ENCODE measurements around the gene RBP3.

DNA sequence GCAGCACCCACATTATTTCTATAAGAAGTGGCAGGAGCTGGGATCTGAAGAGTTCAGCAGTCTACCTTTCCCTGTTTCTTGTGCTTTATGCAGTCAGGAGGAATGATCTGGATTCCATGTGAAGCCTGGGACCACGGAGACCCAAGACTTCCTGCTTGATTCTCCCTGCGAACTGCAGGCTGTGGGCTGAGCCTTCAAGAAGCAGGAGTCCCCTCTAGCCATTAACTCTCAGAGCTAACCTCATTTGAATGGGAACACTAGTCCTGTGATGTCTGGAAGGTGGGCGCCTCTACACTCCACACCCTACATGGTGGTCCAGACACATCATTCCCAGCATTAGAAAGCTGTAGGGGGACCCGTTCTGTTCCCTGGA lies 874 bp upstream of the RBP3 start:
- TF ChIP-seq, protein P1, sequence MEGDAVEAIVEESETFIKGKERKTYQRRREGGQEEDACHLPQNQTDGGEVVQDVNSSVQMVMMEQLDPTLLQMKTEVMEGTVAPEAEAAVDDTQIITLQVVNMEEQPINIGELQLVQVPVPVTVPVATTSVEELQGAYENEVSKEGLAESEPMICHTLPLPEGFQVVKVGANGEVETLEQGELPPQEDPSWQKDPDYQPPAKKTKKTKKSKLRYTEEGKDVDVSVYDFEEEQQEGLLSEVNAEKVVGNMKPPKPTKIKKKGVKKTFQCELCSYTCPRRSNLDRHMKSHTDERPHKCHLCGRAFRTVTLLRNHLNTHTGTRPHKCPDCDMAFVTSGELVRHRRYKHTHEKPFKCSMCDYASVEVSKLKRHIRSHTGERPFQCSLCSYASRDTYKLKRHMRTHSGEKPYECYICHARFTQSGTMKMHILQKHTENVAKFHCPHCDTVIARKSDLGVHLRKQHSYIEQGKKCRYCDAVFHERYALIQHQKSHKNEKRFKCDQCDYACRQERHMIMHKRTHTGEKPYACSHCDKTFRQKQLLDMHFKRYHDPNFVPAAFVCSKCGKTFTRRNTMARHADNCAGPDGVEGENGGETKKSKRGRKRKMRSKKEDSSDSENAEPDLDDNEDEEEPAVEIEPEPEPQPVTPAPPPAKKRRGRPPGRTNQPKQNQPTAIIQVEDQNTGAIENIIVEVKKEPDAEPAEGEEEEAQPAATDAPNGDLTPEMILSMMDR (optimal IDR thresholded peaks at IDR 0.05 in 1 of 3, IDR thresholded peaks at IDR 0.05 in 1 of 3, conservative IDR thresholded peaks at IDR 0.05 in 1 of 3; ENCODE audit: extremely low read depth in 1 of 3, insufficient read depth in 2 of 3, low read length in 3 of 3): no peak
- TF ChIP-seq EZH2 (IDR thresholded peaks at IDR 0.05; ENCODE audit: low read length): no peak

Measured in keratinocyte (primary cell).